HG03432 (cell line): ENCODE results near the gene LRRC7.

Source experiments
- ATAC-seq: cut with Tn5 transposase; IDR thresholded peaks from one replicate; pipeline ENCODE4 v1.9.1; 2021; ENCODE audit warnings: mild to moderate bottlenecking, moderate library complexity; ENCODE audit not compliant: unreplicated experiment

The LRRC7 gene

GRCh38 chr1:69587391-69587790 is 19.7 kb downstream of the LRRC7 start:
- ATAC-seq: no peak

- no peak for ATAC-seq
These were observed 22.1 kb downstream of the LRRC7 start for GRCh38 chr1:69589799-69590198.

- no peak for ATAC-seq
These were observed 24.6 kb downstream of the LRRC7 start for GRCh38 chr1:69592341-69592740.

- ATAC-seq: no peak
These were observed 27.8 kb downstream of the LRRC7 start for GRCh38 chr1:69595486-69595885.

GRCh38 chr1:69611316-69611715 is 43.6 kb downstream of the LRRC7 start:
- ATAC-seq: no peak

- ATAC-seq: no peak
These were observed 45.7 kb downstream of the LRRC7 start for GRCh38 chr1:69613414-69613813.

GRCh38 chr1:69638673-69639072 is 71.0 kb downstream of the LRRC7 start:
- ATAC-seq: no peak

- ATAC-seq: no peak
These were observed 71.4 kb downstream of the LRRC7 start for GRCh38 chr1:69639159-69639558.

- no peak for ATAC-seq
These were observed 75.5 kb downstream of the LRRC7 start for GRCh38 chr1:69643266-69643665.

- ATAC-seq: no peak
These were observed 77.8 kb downstream of the LRRC7 start for GRCh38 chr1:69645477-69645876.

- ATAC-seq: no peak
These were observed 80.8 kb downstream of the LRRC7 start for GRCh38 chr1:69648486-69648885.

GRCh38 chr1:69649383-69649990 is 81.8 kb downstream of the LRRC7 start:
- no peak for ATAC-seq

- no peak for ATAC-seq
These were observed 83.1 kb downstream of the LRRC7 start for GRCh38 chr1:69650779-69651178.

GRCh38 chr1:69651656-69652055 is 83.9 kb downstream of the LRRC7 start:
- no peak for ATAC-seq

GRCh38 chr1:69657971-69658370 is 90.2 kb downstream of the LRRC7 start:
- no peak for ATAC-seq

GRCh38 chr1:69661686-69662085 is 94.0 kb downstream of the LRRC7 start:
- ATAC-seq: no peak

- no peak for ATAC-seq
These were observed 94.6 kb downstream of the LRRC7 start for GRCh38 chr1:69662321-69662720.

GRCh38 chr1:69671363-69672010 is 103.8 kb downstream of the LRRC7 start:
- no peak for ATAC-seq

GRCh38 chr1:69673321-69673720 is 105.6 kb downstream of the LRRC7 start:
- no peak for ATAC-seq

GRCh38 chr1:69679965-69680364 is 112.2 kb downstream of the LRRC7 start:
- ATAC-seq: no peak

- no peak for ATAC-seq
These were observed 118.8 kb downstream of the LRRC7 start for GRCh38 chr1:69686367-69686984.

GRCh38 chr1:69688193-69688592 is 120.5 kb downstream of the LRRC7 start:
- ATAC-seq: no peak
